ENCODE results near the gene PACS1.

PACS1 gene

GRCh38 chr11:66037327-66037726 lies 32.7 kb upstream of the PACS1 start:
- H3K9ac ChIP-seq (ENCODE audit: low read length), result no peak overlapping the region
- no peak overlapping the region for H3K4me2 ChIP-seq (ENCODE audit: low read length)
- TF ChIP-seq CTCF (IDR thresholded peaks at IDR 0.05; ENCODE audit: low read depth, low read length), result no peak
- TF ChIP-seq EZH2phosphoT487 (IDR thresholded peaks at IDR 0.05; ENCODE audit: low read depth), result no peak
- H4K20me1 ChIP-seq (ENCODE audit: insufficient read depth, low read length), result no peaks in the 10 kb centered on the region
- no peaks in the 10 kb centered on the region for H3K9me3 ChIP-seq (ENCODE audit: insufficient read depth, low read length)
- no peaks in the 10 kb centered on the region for H3K36me3 ChIP-seq (replicated peaks; ENCODE audit: low read depth, low read length)
- no peak overlapping the region for H2AFZ ChIP-seq (ENCODE audit: low read depth, low read length)
- no peaks in the 10 kb centered on the region; the same call in 1 of the 2 replicates for H3K27me3 ChIP-seq (ENCODE audit: low read depth, low read length)
- no peak overlapping the region for H3K4me3 ChIP-seq (ENCODE audit: low read length)
- H3K27ac ChIP-seq (ENCODE audit: low read length), result no peak overlapping the region
- peaks cover 4% of the 10 kb centered on the region for H3K4me1 ChIP-seq (ENCODE audit: low read length)
- H3K79me2 ChIP-seq (ENCODE audit: low read length), result no peaks in the 10 kb centered on the region

DNA sequence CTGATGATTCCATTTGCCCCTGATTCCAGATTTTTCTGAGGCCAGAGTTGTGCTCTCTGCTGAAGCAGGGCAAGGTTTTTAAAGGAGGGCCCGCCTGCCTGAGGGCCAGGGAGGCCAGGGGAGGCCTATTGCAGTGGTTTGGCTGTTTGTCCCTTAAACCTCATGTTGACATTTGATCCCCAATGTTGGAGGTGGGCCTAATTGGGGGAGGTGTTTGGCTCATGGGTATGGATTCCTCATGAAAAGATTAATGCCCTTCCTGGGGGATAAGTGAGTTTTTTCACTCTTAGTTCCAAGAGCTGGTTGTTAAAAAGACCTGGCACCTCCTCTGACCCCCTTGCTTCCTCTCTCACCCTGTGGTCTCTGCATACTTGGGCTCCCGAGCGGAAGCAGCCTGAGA lies 30.3 kb upstream of the PACS1 start:
- Histone ChIP-seq H3K27me3 (ENCODE audit: low read depth, low read length) (no peaks in the 10 kb centered on the region; the same call in 1 of the 2 replicates), H3K36me3 (replicated peaks; ENCODE audit: low read depth, low read length) (no peaks in the 10 kb centered on the region), H3K4me3 (ENCODE audit: low read length) (no peak overlapping the region), H4K20me1 (ENCODE audit: insufficient read depth, low read length) (no peaks in the 10 kb centered on the region), H3K9me3 (ENCODE audit: insufficient read depth, low read length) (no peaks in the 10 kb centered on the region), H3K4me2 (ENCODE audit: low read length) (no peak overlapping the region), H3K4me1 (ENCODE audit: low read length) (peaks cover 3% of the 10 kb centered on the region; the same call in 1 of the 2 replicates), H3K27ac (ENCODE audit: low read length) (no peak overlapping the region), H2AFZ (ENCODE audit: low read depth, low read length) (no peak overlapping the region), H3K9ac (ENCODE audit: low read length) (no peak overlapping the region), H3K79me2 (ENCODE audit: low read length) (no peaks in the 10 kb centered on the region)
- TF ChIP-seq CTCF (IDR thresholded peaks at IDR 0.05; ENCODE audit: low read depth, low read length) (no peak), EZH2phosphoT487 (IDR thresholded peaks at IDR 0.05; ENCODE audit: low read depth) (no peak)

DNA sequence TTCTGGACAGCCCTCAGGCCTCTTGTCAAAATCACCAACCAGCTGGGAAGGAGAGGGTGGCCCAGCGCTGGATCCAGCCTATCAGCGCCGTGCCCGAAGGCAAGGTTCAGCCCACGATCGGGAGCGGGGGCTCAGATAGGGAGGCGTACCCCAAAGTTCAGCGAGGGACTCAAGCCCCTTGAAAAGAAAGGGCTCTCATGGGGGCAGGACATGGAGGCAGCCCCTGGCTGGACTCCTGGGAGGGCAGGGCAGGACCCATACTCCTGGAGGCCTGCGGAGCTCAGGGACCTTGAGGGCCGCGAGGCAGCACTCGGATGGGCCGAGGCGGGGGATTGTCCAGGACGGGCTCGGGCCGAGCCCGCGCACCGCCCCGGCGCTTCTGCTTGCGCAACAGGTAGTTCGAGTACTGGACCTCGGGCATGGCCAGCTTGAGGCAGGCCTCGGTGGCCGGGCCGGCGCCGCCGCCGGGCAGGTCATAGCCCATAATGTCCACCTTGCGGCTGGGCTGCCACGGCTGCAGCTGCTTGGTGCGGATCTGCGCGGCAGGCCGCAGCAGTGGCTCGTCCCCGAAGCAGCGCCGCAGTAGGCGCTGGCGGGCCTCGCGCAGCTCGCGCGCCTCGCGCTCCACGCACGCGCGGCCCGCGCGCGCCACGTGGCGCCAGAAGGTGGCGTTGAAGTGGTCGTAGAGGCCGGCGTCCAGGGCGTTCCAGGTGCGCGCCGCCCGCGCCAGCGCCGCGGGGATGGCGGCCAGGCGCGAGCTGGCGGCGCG lies 27.7 kb upstream of the PACS1 start:
- no peak overlapping the region for H3K4me2 ChIP-seq (ENCODE audit: low read length)
- H3K4me1 ChIP-seq (ENCODE audit: low read length), result peaks cover 11% of the 10 kb centered on the region; the same call in 1 of the 2 replicates
- no peak overlapping the region for H2AFZ ChIP-seq (ENCODE audit: low read depth, low read length)
- no peaks in the 10 kb centered on the region for H3K27me3 ChIP-seq (ENCODE audit: low read depth, low read length)
- no peaks in the 10 kb centered on the region for H3K79me2 ChIP-seq (ENCODE audit: low read length)
- no peaks in the 10 kb centered on the region for H3K36me3 ChIP-seq (replicated peaks; ENCODE audit: low read depth, low read length)
- no peak overlapping the region for H3K27ac ChIP-seq (ENCODE audit: low read length)
- H3K4me3 ChIP-seq (ENCODE audit: low read length), result no peak overlapping the region
- no peaks in the 10 kb centered on the region for H4K20me1 ChIP-seq (ENCODE audit: insufficient read depth, low read length)
- no peaks in the 10 kb centered on the region for H3K9me3 ChIP-seq (ENCODE audit: insufficient read depth, low read length)
- no peak overlapping the region for H3K9ac ChIP-seq (ENCODE audit: low read length)
- TF ChIP-seq EZH2phosphoT487 (IDR thresholded peaks at IDR 0.05; ENCODE audit: low read depth) (no peak), CTCF (IDR thresholded peaks at IDR 0.05; ENCODE audit: low read depth, low read length) (no peak)

GRCh38 chr11:66042996-66043906 lies 26.8 kb upstream of the PACS1 start:
- Histone ChIP-seq H3K27me3 (ENCODE audit: low read depth, low read length) (no peaks in the 10 kb centered on the region), H2AFZ (ENCODE audit: low read depth, low read length) (no peak overlapping the region), H3K36me3 (replicated peaks; ENCODE audit: low read depth, low read length) (no peaks in the 10 kb centered on the region), H3K9ac (ENCODE audit: low read length) (no peak overlapping the region), H3K4me1 (ENCODE audit: low read length) (peaks cover 11% of the 10 kb centered on the region; the same call in 1 of the 2 replicates), H3K27ac (ENCODE audit: low read length) (no peak overlapping the region), H4K20me1 (ENCODE audit: insufficient read depth, low read length) (no peaks in the 10 kb centered on the region), H3K4me2 (ENCODE audit: low read length) (no peak overlapping the region), H3K79me2 (ENCODE audit: low read length) (no peaks in the 10 kb centered on the region), H3K9me3 (ENCODE audit: insufficient read depth, low read length) (no peaks in the 10 kb centered on the region), H3K4me3 (ENCODE audit: low read length) (no peak overlapping the region)
- TF ChIP-seq CTCF (IDR thresholded peaks at IDR 0.05; ENCODE audit: low read depth, low read length) (no peak), EZH2phosphoT487 (IDR thresholded peaks at IDR 0.05; ENCODE audit: low read depth) (no peak)
